LNCAP (cell line): Measurements from ENCODE around the gene DOC2B.

Source experiments
- CTCF ChIP-seq: fragments of 450-650 bp; IDR thresholded peaks from 2 replicates; pipeline ENCODE4 v1.5.1; 2017; ENCODE audit warnings: mild to moderate bottlenecking

DOC2B gene

GRCh38 chr17:181245-182049 is at the start of gene DOC2B:
DOC2B (minus strand) TSS chr17:181650; CDS start chr17:181479, 171 bp downstream.
- no peak for TF ChIP-seq CTCF

DNA sequence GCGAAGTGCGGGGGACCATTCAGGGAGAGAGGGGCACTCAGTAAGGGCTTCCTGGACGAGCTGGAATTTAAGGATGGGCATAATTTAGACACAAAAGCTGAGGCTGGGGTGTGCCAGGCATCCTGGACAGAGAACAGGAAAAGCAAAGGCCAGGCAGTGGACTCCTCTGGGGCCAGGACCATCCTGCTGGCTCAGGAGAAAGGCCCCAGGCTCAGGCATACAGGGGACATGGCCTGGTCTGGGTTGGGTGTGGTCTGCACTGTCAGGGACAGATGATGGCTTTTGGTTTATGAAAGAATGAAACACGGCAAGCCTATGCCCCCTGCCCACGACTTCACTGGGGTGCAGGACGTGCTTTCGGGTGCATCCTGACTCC is 48.9 kb upstream of the DOC2B start:
- TF ChIP-seq CTCF: no peak

DNA sequence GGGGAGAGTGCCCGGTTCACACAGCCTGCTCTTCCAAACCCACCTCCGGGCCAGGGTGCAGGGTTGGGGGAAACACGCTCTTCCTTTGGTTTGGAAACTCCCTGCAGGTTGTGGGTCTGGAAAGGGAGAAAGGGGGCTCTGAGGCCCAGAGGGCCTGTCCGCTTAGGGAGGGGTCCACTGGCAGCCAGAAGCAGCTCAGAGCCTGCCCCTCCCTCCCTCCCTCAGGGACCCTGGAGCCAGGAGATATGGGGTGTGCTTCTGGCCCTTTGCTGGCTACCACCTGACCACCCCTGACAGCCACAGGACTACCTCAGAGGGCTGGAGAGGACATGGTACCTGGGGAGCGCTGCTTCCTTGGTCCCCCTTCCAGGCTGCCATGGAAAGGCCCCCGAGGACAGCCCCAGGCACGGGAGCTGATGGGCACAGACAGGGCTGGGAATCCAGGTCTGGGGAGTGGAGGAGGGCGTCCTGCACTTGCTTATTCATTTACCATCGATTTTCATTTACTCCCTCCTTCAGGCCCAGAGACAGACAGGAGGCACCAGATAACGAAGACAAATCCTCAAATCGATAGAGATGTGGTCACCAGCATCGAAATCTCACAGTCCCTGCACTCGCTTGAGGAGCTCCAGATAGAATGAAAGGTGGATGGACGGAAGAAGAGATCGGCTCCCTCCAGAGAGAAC is 48.4 kb upstream of the DOC2B start:
- TF ChIP-seq CTCF: no peak

GRCh38 chr17:228951-229708 is 47.7 kb upstream of the DOC2B start:
- no peak for TF ChIP-seq CTCF

DNA sequence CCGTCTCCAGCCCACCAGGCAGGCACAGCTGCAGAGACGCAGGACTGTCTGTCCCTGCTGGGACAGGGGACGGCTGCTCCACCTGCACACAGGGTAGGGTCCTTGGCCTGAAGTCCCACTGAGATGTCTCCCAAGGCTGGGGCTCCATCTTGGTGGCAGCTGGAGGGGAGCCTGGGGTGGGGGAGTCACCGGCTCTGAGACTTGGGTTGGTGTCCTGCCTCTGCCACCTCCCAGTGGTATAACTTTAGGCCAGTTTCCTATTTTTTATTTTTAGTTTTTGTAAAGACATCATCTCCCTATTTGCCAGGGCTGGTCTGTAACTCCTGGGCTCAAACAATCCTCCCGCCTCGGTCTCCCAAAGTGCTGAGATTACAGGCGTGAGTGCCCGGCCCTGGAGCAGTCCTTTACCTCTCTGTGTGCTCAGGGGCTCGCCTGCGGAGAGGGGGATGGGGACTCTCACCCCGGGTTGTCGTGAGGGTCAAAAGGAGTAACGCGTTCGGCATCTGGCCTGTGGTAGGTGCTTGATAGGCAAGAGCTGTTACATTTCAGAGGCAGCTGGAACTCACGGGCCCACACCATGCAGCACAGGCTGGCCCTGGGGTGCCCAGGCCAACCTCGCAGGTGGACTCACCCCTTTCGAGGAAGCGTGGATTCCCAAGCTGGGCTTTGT is 46.6 kb upstream of the DOC2B start:
- no peak for TF ChIP-seq CTCF

DNA sequence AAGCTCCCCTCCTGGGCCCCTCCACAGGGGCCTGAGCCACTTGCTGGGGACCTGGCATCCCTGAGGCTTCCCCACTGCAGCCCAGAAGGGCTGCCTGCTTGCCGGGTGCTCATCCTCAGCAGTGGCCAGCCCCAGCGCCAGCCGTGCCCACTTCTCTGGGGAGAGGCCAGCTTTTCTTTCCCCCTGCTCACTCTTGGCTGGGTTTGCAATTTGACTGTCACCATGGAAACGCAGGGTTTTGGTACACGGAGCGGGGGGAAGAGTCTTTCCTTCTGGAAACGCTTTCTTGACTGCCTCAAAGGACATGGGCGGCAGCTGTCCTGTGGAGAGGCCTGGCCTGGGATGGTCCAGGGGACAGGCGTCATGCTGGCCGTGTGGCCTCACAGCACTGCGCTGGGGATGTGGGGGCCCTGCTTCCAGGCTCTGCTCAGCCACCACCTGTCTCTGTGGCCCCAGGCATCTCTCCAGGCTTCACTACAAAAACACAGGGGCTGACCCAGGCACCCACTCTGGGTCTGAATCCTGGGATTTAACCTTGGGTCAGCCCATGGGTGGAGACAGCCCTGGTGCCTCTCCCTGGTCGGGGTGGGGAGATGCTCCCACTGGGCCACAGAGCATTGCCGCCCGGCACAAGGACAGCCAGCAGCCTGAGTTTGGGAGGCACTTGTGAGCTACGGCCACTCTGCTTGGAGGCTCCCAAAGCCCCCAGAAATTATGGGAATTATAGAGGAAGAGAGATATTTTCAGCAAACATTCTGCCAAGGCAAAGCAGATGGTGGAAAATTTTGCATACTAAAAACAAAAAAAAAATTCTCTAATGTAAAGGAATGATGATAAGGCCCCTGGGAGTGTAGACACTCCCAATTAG is 45.9 kb upstream of the DOC2B start:
- no peak for TF ChIP-seq CTCF
